Small intestine (tissue), 7 donors: ENCODE results near the gene ACADM. TPM values are rescaled to one million over a fixed set of nuclear protein-coding genes. Genes with fewer than 3 reads are reported as not detected.
"Not testable (repeated sequence)": the region's sequence is repeated elsewhere in the genome, so short reads cannot be mapped to it uniquely, and the experiment has no call there.

Experiments
- DNase-seq, 2 donors: peaks; one replicate each; pipeline versions ENCODE4 v3.0.0 to v3.0.0-alpha.2; 2013
- FAIRE-seq: peaks from 2 replicates; lab custom pipeline; 2012; peaks lifted over from hg19 to GRCh38; lab: Jason Lieb, UNC
- H3K27ac ChIP-seq, 3 donors: one replicate each; pipeline ENCODE4 v1.5.1; 2013; ENCODE audit warnings: low read length in 2 of 3, mild to moderate bottlenecking in 2 of 3, control low read depth in 1 of 3, inconsistent platforms in 1 of 3, low read depth in 1 of 3, moderate library complexity in 1 of 3
- H3K27me3 ChIP-seq, 3 donors: one replicate each; pipeline ENCODE4 v1.6.1; 2013; ENCODE audit warnings: low read length in 3 of 3, inconsistent platforms in 1 of 3; ENCODE audit not compliant: control insufficient read depth in 3 of 3, insufficient read depth in 3 of 3
- H3K36me3 ChIP-seq, 3 donors: one replicate each; pipeline ENCODE4 v1.6.1; 2013; ENCODE audit warnings: low read length in 3 of 3, inconsistent platforms in 1 of 3, low read depth in 1 of 3, mild to moderate bottlenecking in 1 of 3, moderate library complexity in 1 of 3; ENCODE audit not compliant: control insufficient read depth in 3 of 3, insufficient read depth in 2 of 3
- H3K4me1 ChIP-seq, 3 donors: one replicate each; pipeline ENCODE4 v1.6.1; 2013; ENCODE audit warnings: low read length in 2 of 3, inconsistent platforms in 1 of 3, low read depth in 1 of 3, mild to moderate bottlenecking in 1 of 3, moderate library complexity in 1 of 3; ENCODE audit not compliant: control insufficient read depth in 3 of 3, insufficient read depth in 2 of 3
- H3K4me3 ChIP-seq, 3 donors: one replicate each; pipeline ENCODE4 v1.5.1; 2013; ENCODE audit warnings: low read length in 3 of 3, control low read depth in 1 of 3, inconsistent platforms in 1 of 3, low read depth in 1 of 3, mild to moderate bottlenecking in 1 of 3, moderate library complexity in 1 of 3
- H3K9me3 ChIP-seq, 2 donors: one replicate each; pipeline ENCODE4 v1.6.1; 2013; ENCODE audit warnings: low read depth in 1 of 2, low read length in 1 of 2; ENCODE audit not compliant: control insufficient read depth in 2 of 2, insufficient read depth in 1 of 2
- WGBS, 3 donors: extraction: QIAGEN DNeasy Blood & Tissue Kit; methylation state at CpG; one replicate each; pipeline ENCODE4 v1.1.7; 2013; 5-methylcytosine and 5-hydroxymethylcytosine counted together
- polyA plus RNA-seq, 4 donors: library from polyadenylated mRNA; stranded (reverse) in 3 of 4; unstranded in 1 of 4; fragments of 200-250 nt in 3 of 4; fragments of 120-200 nt in 1 of 4; gene quantifications; one replicate each; pipeline versions ENCODE4 v1.2.1 to v1.2.3, GENCODE V29; 2013
- donor health status: healthy with polysubstance abuse.
- donor health status: control.
- donor health status: control.
- donor health status: Bipolar disorder and iron deficiency.
- donor health status: healthy.

Gene ACADM
- polyA plus RNA-seq, 4 donors = 22.5 to 188 (median 77.9) TPM

DNA sequence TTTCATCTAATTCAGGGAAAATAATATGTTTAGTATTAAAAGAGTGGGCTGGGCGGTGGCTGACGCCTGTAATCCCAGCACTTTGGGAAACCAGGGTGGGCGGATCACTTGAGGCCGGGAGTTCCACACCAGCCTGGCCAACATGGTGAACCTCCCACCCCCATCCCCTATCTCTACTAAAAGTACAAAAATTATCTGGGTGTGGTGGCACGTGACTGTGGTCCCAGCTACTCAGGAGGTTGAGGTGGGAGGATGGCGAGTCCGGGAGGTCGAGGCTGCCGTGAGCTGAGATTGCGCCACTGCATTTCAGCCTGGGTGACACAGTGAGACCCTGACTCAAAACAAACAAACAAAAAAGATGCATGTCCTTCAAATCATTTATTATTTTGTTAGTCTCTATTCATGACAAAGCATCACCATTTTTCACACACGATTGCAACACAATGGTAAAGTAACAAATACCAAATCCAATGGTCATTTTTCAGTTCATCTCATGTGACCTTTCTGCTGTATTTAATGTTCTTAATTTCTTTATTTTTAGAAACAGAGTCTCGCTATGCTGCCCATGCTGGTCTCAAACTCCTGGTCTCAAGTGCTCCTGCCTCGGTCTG lies 73.2 kb downstream of the ACADM start:
- H3K4me1 ChIP-seq = no peaks in the 10 kb centered on the region
- H3K36me3 ChIP-seq = peaks cover 7 to 25% (median 21%) of the 10 kb centered on the region in 3 donors
- DNase-seq = no peak
- no peak overlapping the region for H3K4me3 ChIP-seq
- no peak for FAIRE-seq
- no peak overlapping the region for H3K27ac ChIP-seq
- no peaks in the 10 kb centered on the region for H3K9me3 ChIP-seq
- WGBS, 3 donors = 88 to 92% (median 89%) methylated on average over 13 of the region's 13 CpGs
- H3K27me3 ChIP-seq = no peaks in the 10 kb centered on the region

DNA sequence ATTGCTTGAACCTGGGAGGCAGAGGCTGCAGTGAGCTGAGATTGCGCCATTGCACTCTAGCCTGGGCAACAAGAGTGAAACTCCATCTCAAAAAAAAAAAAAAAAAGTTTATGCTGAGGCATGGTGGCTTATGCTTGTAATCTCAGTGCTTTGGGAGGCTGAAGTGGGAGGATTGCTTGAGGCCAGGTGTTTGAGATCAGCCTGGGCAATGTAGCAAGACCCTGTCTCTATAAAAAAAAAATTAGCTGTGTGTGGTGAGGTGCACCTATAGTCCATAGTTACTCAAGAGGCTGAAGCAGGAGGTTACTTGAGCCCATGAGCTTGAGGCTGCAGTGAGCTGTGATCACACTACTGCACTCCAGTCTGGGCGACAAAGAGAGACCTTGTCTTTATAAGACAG lies 77.0 kb downstream of the ACADM start:
- not testable (repeated sequence) for H3K9me3 ChIP-seq, H3K27ac ChIP-seq, H3K4me1 ChIP-seq, FAIRE-seq, H3K4me3 ChIP-seq, DNase-seq, H3K36me3 ChIP-seq, H3K27me3 ChIP-seq
- WGBS, 3 donors = 75 to 97% (median 91%) methylated on average over 2 of the region's 2 CpGs

DNA sequence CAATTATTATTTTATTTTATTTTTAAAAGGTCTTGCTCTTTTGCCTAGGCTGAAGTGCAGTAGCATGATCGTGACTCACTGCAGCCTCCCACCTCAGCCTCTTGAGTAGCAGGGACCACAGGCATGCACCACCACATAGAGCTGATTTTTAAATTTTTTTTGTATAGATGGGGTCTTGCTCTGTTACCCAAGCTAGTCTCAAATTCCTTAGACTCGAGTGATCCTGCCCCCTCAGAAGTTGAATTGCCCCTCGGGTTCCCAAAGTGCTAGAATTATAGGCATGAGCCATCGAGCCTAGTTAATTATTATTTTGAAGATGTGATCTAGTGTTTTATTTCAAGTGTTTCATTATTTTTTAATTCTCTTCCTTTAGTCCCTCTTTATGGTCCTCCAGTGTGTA lies 84.4 kb downstream of the ACADM start:
- FAIRE-seq (no peak), DNase-seq (no peak)
- Histone ChIP-seq H3K4me1 (no peaks in the 10 kb centered on the region), H3K27me3 (no peaks in the 10 kb centered on the region), H3K4me3 (no peak overlapping the region), H3K27ac (no peak overlapping the region), H3K9me3 (no peaks in the 10 kb centered on the region), H3K36me3 (no peaks in the 10 kb centered on the region)
- 31 to 60% (median 47%) methylated on average over 4 of the region's 4 CpGs for WGBS, 3 donors

DNA sequence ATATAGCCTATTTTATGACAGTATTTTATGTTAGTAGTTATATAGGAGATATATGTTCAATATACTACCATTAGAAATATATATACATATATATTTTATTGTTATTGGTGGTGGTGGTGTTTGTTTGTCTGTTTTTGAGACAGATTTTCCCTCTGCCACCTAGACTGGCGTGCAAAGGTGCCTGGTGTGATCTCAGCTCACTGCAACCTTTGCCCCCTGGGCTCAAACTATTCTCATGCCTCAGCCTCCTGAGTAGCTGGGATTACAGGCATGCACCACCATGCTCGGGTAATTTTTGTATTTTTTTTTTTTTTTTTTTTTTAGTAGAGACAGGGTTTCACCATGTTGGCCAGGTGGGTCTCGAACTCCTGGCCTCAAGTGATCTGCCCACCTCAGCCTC lies 85.6 kb downstream of the ACADM start:
- H3K27me3 ChIP-seq, FAIRE-seq, H3K27ac ChIP-seq, H3K9me3 ChIP-seq, H3K4me3 ChIP-seq, H3K36me3 ChIP-seq, H3K4me1 ChIP-seq: not testable (repeated sequence)
- peak in 1 of 2 donors; percentile 52 for DNase-seq
- WGBS, 3 donors = 55 to 88% (median 61%) methylated on average over 3 of the region's 3 CpGs

DNA sequence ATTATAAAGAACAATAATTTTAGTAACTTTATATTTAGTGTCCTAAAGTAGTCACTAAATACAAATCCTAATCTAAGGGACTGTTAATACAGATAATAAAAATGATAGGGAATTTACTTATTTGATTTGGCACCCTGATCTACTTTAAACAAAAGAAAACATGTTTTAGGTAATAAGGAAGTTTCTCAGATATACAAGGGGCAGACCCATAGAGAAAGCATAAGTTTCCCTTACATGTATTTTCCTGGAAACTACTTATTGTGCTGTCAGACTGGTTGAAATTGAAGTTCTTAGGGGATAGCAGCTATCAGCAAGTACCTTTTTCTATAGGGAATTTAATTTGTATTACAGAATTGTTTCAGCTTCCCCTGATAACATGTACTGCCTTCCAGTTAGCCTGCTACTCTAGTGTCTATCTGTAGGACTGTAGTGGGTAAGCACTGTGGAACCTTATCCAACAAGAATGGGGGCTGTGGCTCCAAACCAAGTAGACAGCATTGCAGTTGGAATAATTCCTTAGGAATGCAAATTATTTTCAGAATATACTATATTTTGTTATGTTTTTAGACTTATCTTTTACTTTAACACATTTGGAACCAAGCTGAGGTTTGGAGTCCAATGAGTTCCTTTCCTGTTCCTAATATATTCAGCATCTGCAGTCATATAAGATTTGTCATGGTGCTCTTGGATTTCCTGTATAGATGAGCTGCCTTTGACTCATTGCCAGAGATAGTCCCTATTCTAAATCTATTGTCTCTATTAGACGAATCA lies 86.9 kb downstream of the ACADM start:
- DNase-seq (no peak), FAIRE-seq (no peak)
- Histone ChIP-seq H3K27ac (no peak overlapping the region), H3K9me3 (no peaks in the 10 kb centered on the region), H3K36me3 (no peaks in the 10 kb centered on the region), H3K4me3 (no peak overlapping the region), H3K4me1 (no peaks in the 10 kb centered on the region), H3K27me3 (no peaks in the 10 kb centered on the region)
- 46 to 77% (median 62%) methylated on average over 1 of the region's 1 CpG for WGBS, 3 donors

DNA sequence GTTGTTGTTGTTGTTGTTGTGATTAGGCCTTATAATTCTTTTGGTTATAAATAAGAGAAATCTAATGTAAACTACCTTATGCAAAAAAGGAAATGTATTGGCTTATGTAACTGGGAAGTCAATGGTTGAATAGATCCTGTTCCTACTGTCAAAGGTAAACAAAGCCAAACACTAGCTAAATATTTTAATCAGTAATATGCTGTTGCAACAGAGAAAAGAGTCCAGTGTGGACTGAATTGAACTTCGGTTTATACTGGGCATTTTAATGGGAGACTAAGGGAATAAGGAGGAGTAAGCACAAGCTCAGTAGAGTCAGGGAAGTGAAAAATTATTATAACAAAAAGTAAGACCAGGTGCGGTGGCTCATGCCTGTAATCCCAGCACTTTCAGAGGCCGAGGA lies 87.6 kb downstream of the ACADM start:
- WGBS, 3 donors = 56 to 78% (median 77%) methylated on average over 3 of the region's 3 CpGs

More for the DNA sequence above, 87.6 kb downstream of the ACADM start:
- no peak for FAIRE-seq
- no peak overlapping the region for H3K27ac ChIP-seq
- no peak for DNase-seq
- H3K4me1 ChIP-seq = no peaks in the 10 kb centered on the region
- H3K27me3 ChIP-seq = no peaks in the 10 kb centered on the region
- no peak overlapping the region for H3K4me3 ChIP-seq
- H3K36me3 ChIP-seq = no peaks in the 10 kb centered on the region
- H3K9me3 ChIP-seq = no peaks in the 10 kb centered on the region

Other genes with a start within 250 kb of the ACADM start
- gene SLC44A5, start 113.6 kb upstream of the ACADM start, polyA plus RNA-seq = 1 to 10 TPM in 2 of 4 donors, under 1 TPM in 1, not detected in 1; 0.40 to 1.4 (median 1.1) TPM
- 10 to 100 TPM; 55.6 to 95.9 (median 62.6) TPM for gene RABGGTB, start 61.5 kb downstream of the ACADM start, polyA plus RNA-seq
- under 1 TPM in 2 of 4 donors, not detected in 2; 0.04 to 0.21 TPM for gene MSH4, start 72.2 kb downstream of the ACADM start, polyA plus RNA-seq
- gene ASB17, start 207.7 kb downstream of the ACADM start, polyA plus RNA-seq = not detected